Breast epithelium (tissue), 4 donors: ENCODE results near the gene SCAF8. TPM values are rescaled to one million over a fixed set of nuclear protein-coding genes. Genes with fewer than 3 reads are reported as not detected.

Source experiments
- DNase-seq, 2 donors: peaks; one replicate each; pipeline ENCODE4 v3.0.0-alpha.2; 2019; ENCODE audit warnings: low spot score in 2 of 2
- H3K27ac ChIP-seq, 2 donors: fragments of 200-600 bp; sonication (generic) in 1 of 2; one replicate each; pipeline ENCODE4 v1.5.1; 2016 to 2019; ENCODE audit warnings: mild to moderate bottlenecking in 1 of 2
- H3K27me3 ChIP-seq, 2 donors: fragments of 200-600 bp; sonication (generic) in 1 of 2; one replicate each; pipeline versions ENCODE4 v1.5.1 to v1.6.0; 2017 to 2019; ENCODE audit warnings: control low read depth in 1 of 2, mild to moderate bottlenecking in 1 of 2
- H3K36me3 ChIP-seq: fragments of 200-600 bp; one replicate; pipeline ENCODE4 v1.5.1; 2019
- H3K4me1 ChIP-seq, 2 donors: fragments of 200-600 bp; sonication (generic); one replicate each; pipeline ENCODE4 v1.5.1; 2016 to 2019; ENCODE audit warnings: control low read depth in 1 of 2
- H3K4me3 ChIP-seq, 3 donors: fragments of 200-600 bp; sonication (generic); 1 replicate in 2 of 3; 2 replicates in 1 of 3; pipeline ENCODE4 v1.5.1; 2016 to 2019; ENCODE audit warnings: mild to moderate bottlenecking in 3 of 3, moderate library complexity in 2 of 3
- H3K9me3 ChIP-seq, 2 donors: fragments of 200-600 bp; sonication (generic) in 1 of 2; one replicate each; pipeline ENCODE4 v1.5.1; 2016 to 2019; ENCODE audit warnings: control low read depth in 1 of 2
- POLR2A ChIP-seq: fragments of 450-650 bp; IDR thresholded peaks from one replicate; pipeline ENCODE4 v1.6.1; 2016; ENCODE audit warnings: antibody characterized with exemption, mild to moderate bottlenecking, moderate library complexity
- POLR2AphosphoS5 ChIP-seq, 3 donors: sonication (generic); formaldehyde crosslinking; IDR thresholded peaks; one replicate each; pipeline ENCODE4 v1.6.1; 2017; ENCODE audit warnings: antibody characterized with exemption in 3 of 3
- intact Hi-C: fragments of 100-400 bp; cut with DNase I; formaldehyde crosslinking; loops from one replicate; pipeline ENCODE4 v1.15.1; 2023; ENCODE audit warnings: low total_unique reads
- total RNA-seq, 3 donors: library from RNA; depleted of rRNA; stranded (reverse); fragments of >200 nt; gene quantifications; one replicate each; pipeline ENCODE4 v1.1.0, GENCODE V29; 2016
- TF ChIP-seq, protein P1 (sequence below), 3 donors: fragments of 450-650 bp; IDR thresholded peaks; one replicate each; pipeline ENCODE4 v1.5.1; 2016 to 2017; ENCODE audit warnings: antibody characterized with exemption in 3 of 3, mild to moderate bottlenecking in 3 of 3, moderate library complexity in 3 of 3

Gene SCAF8
- total RNA-seq, 3 donors from 2014 or later = 38.9 to 58.0 (median 41.0) TPM

DNA sequence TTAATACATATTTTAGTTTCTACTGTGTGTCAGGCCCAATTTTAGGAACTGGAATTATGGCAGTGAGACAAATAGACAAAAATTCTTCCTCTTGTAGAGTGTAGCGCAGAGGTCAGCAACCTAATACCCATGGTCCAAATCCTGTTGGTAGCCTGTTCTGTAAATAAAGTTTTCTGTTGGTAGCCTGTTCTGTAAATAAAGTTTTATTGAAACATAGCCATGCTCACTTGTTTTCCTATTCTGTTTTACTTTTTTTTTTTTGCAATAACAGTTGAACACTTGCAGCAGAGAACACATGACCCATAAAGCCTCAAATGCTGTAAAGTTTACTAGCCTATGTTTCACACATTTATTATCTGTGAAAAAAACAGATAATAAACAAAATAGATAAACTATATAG, 87.9 kb downstream of the SCAF8 start:
- Histone ChIP-seq H3K27me3 (no peaks in the 10 kb centered on the region), H3K36me3 (no peaks in the 10 kb centered on the region), H3K4me1 (no peaks in the 10 kb centered on the region), H3K9me3 (no peaks in the 10 kb centered on the region), H3K4me3 (no peak overlapping the region), H3K27ac (no peak overlapping the region)
- DNase-seq = no peak
- intact Hi-C loops = no loop called here
- TF ChIP-seq, protein P1, sequence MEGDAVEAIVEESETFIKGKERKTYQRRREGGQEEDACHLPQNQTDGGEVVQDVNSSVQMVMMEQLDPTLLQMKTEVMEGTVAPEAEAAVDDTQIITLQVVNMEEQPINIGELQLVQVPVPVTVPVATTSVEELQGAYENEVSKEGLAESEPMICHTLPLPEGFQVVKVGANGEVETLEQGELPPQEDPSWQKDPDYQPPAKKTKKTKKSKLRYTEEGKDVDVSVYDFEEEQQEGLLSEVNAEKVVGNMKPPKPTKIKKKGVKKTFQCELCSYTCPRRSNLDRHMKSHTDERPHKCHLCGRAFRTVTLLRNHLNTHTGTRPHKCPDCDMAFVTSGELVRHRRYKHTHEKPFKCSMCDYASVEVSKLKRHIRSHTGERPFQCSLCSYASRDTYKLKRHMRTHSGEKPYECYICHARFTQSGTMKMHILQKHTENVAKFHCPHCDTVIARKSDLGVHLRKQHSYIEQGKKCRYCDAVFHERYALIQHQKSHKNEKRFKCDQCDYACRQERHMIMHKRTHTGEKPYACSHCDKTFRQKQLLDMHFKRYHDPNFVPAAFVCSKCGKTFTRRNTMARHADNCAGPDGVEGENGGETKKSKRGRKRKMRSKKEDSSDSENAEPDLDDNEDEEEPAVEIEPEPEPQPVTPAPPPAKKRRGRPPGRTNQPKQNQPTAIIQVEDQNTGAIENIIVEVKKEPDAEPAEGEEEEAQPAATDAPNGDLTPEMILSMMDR (IDR thresholded peaks at IDR 0.05) = no peak
- TF ChIP-seq POLR2AphosphoS5 (IDR thresholded peaks at IDR 0.05) (no peak), POLR2A (no peak)

DNA sequence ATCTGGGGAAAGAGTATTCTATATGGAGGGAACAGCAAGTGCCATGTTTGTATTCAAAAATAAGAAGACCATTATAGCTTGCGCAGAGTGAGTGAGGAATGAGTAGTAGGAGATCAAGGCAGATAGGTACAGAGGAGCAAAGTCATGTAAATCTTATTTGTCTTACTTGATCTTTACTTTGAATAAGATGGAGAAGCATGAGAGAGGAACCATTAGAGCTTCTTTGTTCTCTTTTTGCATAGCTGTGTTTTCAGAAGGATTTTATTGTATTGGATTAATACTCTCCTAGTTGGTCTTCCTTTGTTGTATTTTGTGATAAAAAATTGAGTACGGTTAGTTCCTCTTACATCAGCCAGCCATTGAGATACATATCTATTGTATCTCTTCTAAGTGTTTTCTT, 88.4 kb downstream of the SCAF8 start:
- H3K4me1 ChIP-seq = no peaks in the 10 kb centered on the region
- H3K4me3 ChIP-seq = no peak overlapping the region
- TF ChIP-seq, protein P1 (IDR thresholded peaks at IDR 0.05) = no peak
- TF ChIP-seq POLR2A (no peak), POLR2AphosphoS5 (IDR thresholded peaks at IDR 0.05) (no peak)
- intact Hi-C loops = no loop called here
- no peak for DNase-seq
- no peaks in the 10 kb centered on the region for H3K9me3 ChIP-seq
- no peaks in the 10 kb centered on the region for H3K36me3 ChIP-seq
- H3K27me3 ChIP-seq = no peaks in the 10 kb centered on the region
- no peak overlapping the region for H3K27ac ChIP-seq

DNA sequence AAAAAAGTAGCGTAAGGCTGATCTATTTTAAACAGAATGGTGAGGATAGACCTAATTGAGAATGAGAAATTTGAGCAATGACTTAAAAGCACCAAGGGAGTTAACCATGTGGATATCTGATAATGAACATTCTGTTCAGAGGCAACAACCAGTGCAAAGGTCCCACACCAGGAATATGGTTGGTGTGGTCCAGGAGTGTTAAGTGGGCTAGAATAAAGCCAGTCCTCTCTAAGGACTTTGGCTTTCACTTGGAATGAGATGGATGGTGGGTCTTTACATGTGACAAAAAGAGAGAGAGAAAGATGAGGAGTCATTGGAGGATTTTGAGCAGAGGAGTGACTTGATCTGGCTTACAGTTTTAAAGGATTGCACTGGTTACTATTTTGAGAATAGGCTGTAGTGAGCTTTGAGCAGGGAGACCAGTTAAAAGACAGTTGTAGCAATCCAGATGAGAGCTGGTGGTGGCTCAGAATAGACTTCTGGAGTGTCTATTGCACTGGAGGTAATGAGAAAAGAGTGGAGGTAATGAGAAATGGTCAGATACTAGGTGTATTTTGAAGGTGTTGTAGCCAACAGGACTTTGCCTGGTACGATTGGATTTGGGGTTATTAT, 89.8 kb downstream of the SCAF8 start:
- H3K4me3 ChIP-seq = no peak overlapping the region
- no peak overlapping the region for H3K27ac ChIP-seq
- no peak for DNase-seq
- H3K9me3 ChIP-seq = no peaks in the 10 kb centered on the region
- H3K4me1 ChIP-seq = no peaks in the 10 kb centered on the region
- TF ChIP-seq, protein P1 (IDR thresholded peaks at IDR 0.05) = no peak
- TF ChIP-seq POLR2AphosphoS5 (IDR thresholded peaks at IDR 0.05) = no peak
- no peak for TF ChIP-seq POLR2A
- intact Hi-C loops = no loop called here
- H3K27me3 ChIP-seq = no peaks in the 10 kb centered on the region
- peaks cover 5% of the 10 kb centered on the region for H3K36me3 ChIP-seq

DNA sequence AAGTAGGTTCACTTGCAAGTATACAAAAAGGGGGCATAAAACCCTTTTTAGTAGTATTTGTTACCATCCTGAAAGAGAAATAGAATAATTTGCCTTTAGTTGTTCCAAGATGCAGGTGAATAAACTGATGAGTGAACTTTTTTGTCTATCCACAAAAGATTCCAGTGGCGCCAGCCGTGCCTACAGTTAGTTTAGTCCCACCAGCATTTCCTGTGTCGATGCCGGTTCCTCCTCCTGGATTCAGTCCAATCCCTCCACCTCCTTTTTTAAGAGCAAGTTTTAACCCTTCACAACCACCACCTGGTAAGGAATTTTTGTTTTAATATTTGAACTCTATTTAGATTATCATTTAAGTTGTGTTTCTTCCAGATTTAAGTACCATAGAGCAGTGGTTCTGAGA, 90.9 kb downstream of the SCAF8 start:
- DNase-seq = no peak
- H3K27me3 ChIP-seq = no peaks in the 10 kb centered on the region
- TF ChIP-seq, protein P1 (IDR thresholded peaks at IDR 0.05) = no peak
- TF ChIP-seq POLR2A = no peak
- TF ChIP-seq POLR2AphosphoS5 (IDR thresholded peaks at IDR 0.05) = no peak
- H3K27ac ChIP-seq = no peak overlapping the region
- H3K9me3 ChIP-seq = no peaks in the 10 kb centered on the region
- no peak overlapping the region for H3K4me3 ChIP-seq
- peaks cover 5% of the 10 kb centered on the region for H3K36me3 ChIP-seq
- no peaks in the 10 kb centered on the region for H3K4me1 ChIP-seq
- intact Hi-C loops = no loop called here

DNA sequence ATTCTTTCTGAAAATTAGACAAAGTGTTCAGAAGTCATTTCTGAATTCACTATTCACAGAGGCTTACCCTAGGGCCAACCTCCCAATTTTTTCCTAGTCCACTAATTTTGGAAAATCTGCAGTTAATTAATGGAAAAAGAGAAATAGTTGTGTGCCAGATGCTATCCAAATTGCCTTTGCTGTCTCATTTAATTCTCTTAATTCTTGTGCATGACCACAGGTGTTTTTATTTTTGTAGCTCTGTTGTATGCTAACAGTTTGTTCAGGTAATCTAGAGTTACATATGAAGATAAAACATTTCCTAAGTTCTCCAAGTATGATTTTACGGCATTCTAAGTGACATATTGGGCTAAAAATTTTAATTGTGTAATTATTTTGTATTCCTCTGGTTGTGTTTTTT, 96.8 kb downstream of the SCAF8 start:
- no peak overlapping the region for H3K27ac ChIP-seq
- H3K27me3 ChIP-seq = no peaks in the 10 kb centered on the region
- peaks cover 5% of the 10 kb centered on the region for H3K36me3 ChIP-seq
- H3K4me1 ChIP-seq = no peaks in the 10 kb centered on the region
- H3K9me3 ChIP-seq = no peaks in the 10 kb centered on the region
- intact Hi-C loops = no loop called here
- TF ChIP-seq POLR2AphosphoS5 (IDR thresholded peaks at IDR 0.05) (no peak), POLR2A (no peak)
- TF ChIP-seq, protein P1 (IDR thresholded peaks at IDR 0.05) = no peak
- DNase-seq = no peak
- H3K4me3 ChIP-seq = no peak overlapping the region
